Motor neuron (in vitro differentiated cells): Measurements from ENCODE around the gene ARHGAP1. TPM values are rescaled to one million over a fixed set of nuclear protein-coding genes. Genes with fewer than 3 reads are reported as not detected.
A peak's percentile ranks its signal among the peaks of the same experiment; 100 is the strongest.

Source experiments
- ATAC-seq, 8 experiments: fragments of 200-7000 bp; cut with Tn5 transposase; replicated peaks in 6 of 8; 2 replicates each; pipeline ENCODE4 v1.8.0; 2021; ENCODE audit warnings: mild to moderate bottlenecking in 8 of 8, moderate library complexity in 8 of 8
- H3K27ac ChIP-seq, 2 donors: fragments of 250-450 bp; sonication (Bioruptor Pico); 2 replicates each; pipeline ENCODE4 v1.9.0; 2021; ENCODE audit warnings: antibody characterized with exemption in 2 of 2, mild to moderate bottlenecking in 2 of 2, moderate library complexity in 1 of 2
- H3K4me1 ChIP-seq, 2 donors: fragments of 250-450 bp; sonication (Bioruptor Pico); replicated peaks in 1 of 2; 2 replicates each; pipeline ENCODE4 v1.6.1; 2021; ENCODE audit warnings: antibody characterized with exemption in 2 of 2, mild to moderate bottlenecking in 2 of 2, moderate library complexity in 1 of 2
- H3K4me3 ChIP-seq, 5 donors: fragments of 250-450 bp; sonication (Bioruptor Pico); 2 replicates each; pipeline ENCODE4 v1.9.0; 2021; ENCODE audit warnings: antibody characterized with exemption in 5 of 5, mild to moderate bottlenecking in 5 of 5, moderate library complexity in 4 of 5
- WGBS, 10 experiments: fragments of 450-650 bp; shearing (Covaris generic); methylation state at CpG; one replicate each; pipeline ENCODE4 v1.0.0; 2022; 5-methylcytosine and 5-hydroxymethylcytosine counted together
- in situ Hi-C, 9 experiments: fragments of 400-800 bp; cut with MboI; loops; one replicate each; pipeline ENCODE4 v1.15.0; 2021; ENCODE audit warnings: low sequenced_read_pairs in 9 of 9, low pct_unique_long_range_greater_than_20kb in 2 of 9; ENCODE audit not compliant: unreplicated experiment in 9 of 9
- total RNA-seq, 8 experiments: library from RNA; unstranded; fragments of 300-600 nt; gene quantifications; 2 replicates each; pipeline versions ENCODE4 v1.2.3 to v1.2.4, GENCODE V29; 2022

The ARHGAP1 gene
- total RNA-seq, 8 experiments from 2014 or later: 15.1 to 48.9 (median 29.9) TPM

GRCh38 chr11:46658259-46658658 is 42.2 kb downstream of the ARHGAP1 start:
- no peaks in the 10 kb centered on the region for H3K4me1 ChIP-seq
- peak in 2 of 8 experiments; percentile 38 for ATAC-seq
- H3K27ac ChIP-seq: no peak overlapping the region
- H3K4me3 ChIP-seq: no peak overlapping the region
- in situ Hi-C loops: no loop called here
- WGBS, 10 experiments: 53 to 100% (median 96%) methylated on average over 1 to 4 of the region's 4 CpGs; no CpG with 5 or more reads in 3 of the 10 experiments

GRCh38 chr11:46657186-46657585 is 43.2 kb downstream of the ARHGAP1 start:
- in situ Hi-C loops: no loop called here
- WGBS, 10 experiments: 70 to 100% (median 85%) methylated on average over 1 to 3 of the region's 3 CpGs; no CpG with 5 or more reads in 4 of the 10 experiments
- no peak for ATAC-seq
- Histone ChIP-seq H3K4me3 (no peak overlapping the region), H3K27ac (no peak overlapping the region), H3K4me1 (no peaks in the 10 kb centered on the region)

DNA sequence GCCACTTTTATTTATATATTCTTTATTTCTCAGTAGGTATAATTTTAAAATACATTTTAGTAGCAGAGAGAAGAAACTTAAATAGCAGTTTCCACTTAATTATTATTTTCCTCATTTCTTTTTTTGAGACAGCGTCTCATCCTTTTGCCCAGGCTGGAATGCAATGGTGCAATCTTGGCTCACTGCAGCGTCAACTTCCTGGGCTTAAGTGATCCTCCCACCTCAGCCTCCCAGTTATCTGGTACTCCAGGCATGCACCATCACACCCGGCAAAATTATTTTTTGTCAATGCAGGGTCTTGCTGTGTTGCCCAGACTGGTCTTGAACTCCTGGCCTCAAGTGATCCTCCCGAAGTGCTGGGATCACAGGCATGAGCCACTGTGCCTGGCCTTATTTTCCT is 44.8 kb downstream of the ARHGAP1 start:
- H3K27ac ChIP-seq: no peak overlapping the region
- in situ Hi-C loops: no loop called here
- no peak overlapping the region for H3K4me3 ChIP-seq
- 60 to 100% (median 97%) methylated on average over 1 to 3 of the region's 4 CpGs; no CpG with 5 or more reads in 3 of the 10 experiments for WGBS, 10 experiments
- ATAC-seq: no peak
- H3K4me1 ChIP-seq: no peaks in the 10 kb centered on the region

- peak in 5 of 8 experiments; percentile 33 to 98 (median 85) for ATAC-seq
- in situ Hi-C loops: no loop called here
- Histone ChIP-seq H3K27ac (no peak overlapping the region), H3K4me3 (no peak overlapping the region), H3K4me1 (no peaks in the 10 kb centered on the region)
- WGBS, 10 experiments: 13 to 100% (median 79%) methylated on average over 1 to 2 of the region's 2 CpGs; no CpG with 5 or more reads in 1 of the 10 experiments
Observed at GRCh38 chr11:46649180-46649738, 51.2 kb downstream of the ARHGAP1 start.

- Histone ChIP-seq H3K4me1 (no peaks in the 10 kb centered on the region), H3K27ac (no peak overlapping the region), H3K4me3 (no peak overlapping the region)
- no peak for ATAC-seq
- in situ Hi-C loops: no loop called here
Observed at GRCh38 chr11:46643986-46644385, 56.4 kb downstream of the ARHGAP1 start.

GRCh38 chr11:46643531-46643930 is 56.9 kb downstream of the ARHGAP1 start:
- 76 to 100% (median 94%) methylated on average over 1 to 3 of the region's 3 CpGs; no CpG with 5 or more reads in 1 of the 10 experiments for WGBS, 10 experiments
- Histone ChIP-seq H3K4me1 (no peaks in the 10 kb centered on the region), H3K27ac (no peak overlapping the region), H3K4me3 (no peak overlapping the region)
- in situ Hi-C loops: no loop called here
- ATAC-seq: no peak

DNA sequence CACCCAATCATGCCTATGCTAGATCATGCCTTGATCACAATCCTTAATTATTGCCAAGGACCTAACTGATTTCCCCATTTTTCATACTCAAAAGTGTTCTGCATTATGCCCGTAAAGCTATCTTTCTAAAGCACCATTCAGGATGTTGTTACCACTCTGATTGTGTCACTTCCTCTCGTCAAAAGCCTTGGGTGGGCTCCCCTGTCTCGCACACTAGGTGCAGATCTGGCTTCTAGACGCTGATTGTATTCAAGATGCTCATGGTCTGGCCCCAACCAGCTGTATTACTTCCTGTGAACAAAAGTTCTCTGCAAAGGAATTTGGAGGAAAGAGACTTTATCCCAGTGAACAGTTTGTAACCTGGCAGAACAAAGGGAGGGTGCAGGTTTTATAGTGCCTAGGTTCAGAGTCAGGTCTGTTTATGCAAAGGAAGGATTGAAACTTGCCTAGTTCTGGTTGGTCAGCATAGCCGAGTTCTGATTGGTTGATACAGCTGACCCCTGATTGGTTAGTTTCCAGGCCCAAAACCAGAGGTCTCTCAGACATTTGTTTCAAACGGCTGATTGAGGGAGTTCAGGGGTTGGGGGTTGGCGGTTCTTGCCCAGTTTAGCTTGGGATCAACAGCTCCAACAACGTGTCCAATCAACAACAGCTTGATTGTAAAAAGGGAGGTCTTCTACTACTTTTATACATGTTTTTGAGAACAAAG is 57.6 kb downstream of the ARHGAP1 start:
- H3K4me3 ChIP-seq: no peak overlapping the region
- H3K4me1 ChIP-seq: no peaks in the 10 kb centered on the region
- H3K27ac ChIP-seq: no peak overlapping the region
- 75 to 98% (median 90%) methylated on average over 3 to 8 of the region's 8 CpGs for WGBS, 10 experiments
- no peak for ATAC-seq
- in situ Hi-C loops: no loop called here

- H3K27ac ChIP-seq: no peak overlapping the region
- no peaks in the 10 kb centered on the region for H3K4me1 ChIP-seq
- WGBS, 10 experiments: 80 to 100% (median 96%) methylated on average over 1 to 3 of the region's 3 CpGs; no CpG with 5 or more reads in 2 of the 10 experiments
- in situ Hi-C loops: no loop called here
- no peak for ATAC-seq
- no peak overlapping the region for H3K4me3 ChIP-seq
Observed at GRCh38 chr11:46641639-46642038, 58.8 kb downstream of the ARHGAP1 start.

- H3K27ac ChIP-seq: no peak overlapping the region
- 90 to 100% (median 98%) methylated on average over 1 to 6 of the region's 6 CpGs; no CpG with 5 or more reads in 1 of the 10 experiments for WGBS, 10 experiments
- no peaks in the 10 kb centered on the region for H3K4me1 ChIP-seq
- no peak overlapping the region for H3K4me3 ChIP-seq
- no peak for ATAC-seq
- in situ Hi-C loops: no loop called here
Observed at GRCh38 chr11:46640036-46640788, 60.2 kb downstream of the ARHGAP1 start.

GRCh38 chr11:46639197-46639839 is 61.1 kb downstream of the ARHGAP1 start:
- no peak overlapping the region for H3K27ac ChIP-seq
- ATAC-seq: no peak

GRCh38 chr11:46637546-46637945 is 62.9 kb downstream of the ARHGAP1 start:
- no peak for ATAC-seq
- 88 to 100% (median 98%) methylated on average over 1 to 5 of the region's 5 CpGs; no CpG with 5 or more reads in 1 of the 10 experiments for WGBS, 10 experiments
- Histone ChIP-seq H3K27ac (no peak overlapping the region), H3K4me3 (no peak overlapping the region), H3K4me1 (no peaks in the 10 kb centered on the region)
- in situ Hi-C loops: no loop called here

More at GRCh38 chr11:46639197-46639839, 61.1 kb downstream of the ARHGAP1 start:
- Histone ChIP-seq H3K4me3 (no peak overlapping the region), H3K4me1 (no peaks in the 10 kb centered on the region)
- 96 to 100% (median 99%) methylated on average over 2 to 7 of the region's 7 CpGs; no CpG with 5 or more reads in 2 of the 10 experiments for WGBS, 10 experiments
- in situ Hi-C loops: no loop called here

DNA sequence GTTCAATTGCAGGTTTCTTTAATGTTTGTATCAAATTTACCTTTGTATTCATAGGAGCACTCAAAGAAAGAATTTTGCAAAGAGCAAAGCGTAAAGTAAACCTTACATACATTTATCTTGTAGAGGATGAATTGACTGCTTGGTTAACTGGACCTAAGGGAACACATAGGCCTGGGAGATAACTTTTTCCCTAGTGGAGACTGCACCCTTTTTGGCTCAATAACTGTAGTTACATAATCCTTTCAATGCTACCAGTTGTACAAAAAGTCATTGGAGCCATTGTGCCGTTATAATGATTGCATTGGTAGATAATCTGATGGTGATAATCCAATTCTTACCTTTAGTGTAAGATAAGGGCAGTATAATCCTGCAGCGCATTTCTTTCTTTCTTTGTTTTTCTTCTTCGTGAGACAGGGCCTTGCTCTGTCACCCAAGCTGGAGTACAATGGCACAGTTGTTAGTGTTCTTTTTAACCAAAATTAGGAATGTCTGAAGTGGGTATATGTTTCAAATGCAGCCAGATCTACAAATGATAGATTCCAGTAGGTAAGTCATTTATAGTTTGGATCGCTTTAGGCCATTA is 64.8 kb downstream of the ARHGAP1 start:
- in situ Hi-C loops: no loop called here
- Histone ChIP-seq H3K4me1 (no peaks in the 10 kb centered on the region), H3K27ac (no peak overlapping the region), H3K4me3 (no peak overlapping the region)
- ATAC-seq: no peak
- 76 to 100% (median 95%) methylated on average over 2 to 5 of the region's 5 CpGs; no CpG with 5 or more reads in 1 of the 10 experiments for WGBS, 10 experiments
